Nephron progenitor cell (in vitro differentiated cells): ENCODE data around the gene FBXO28.
"Not testable (repeated sequence)": the region's sequence is repeated elsewhere in the genome, so short reads cannot be mapped to it uniquely, and the experiment has no call there.

ENCODE experiments used
- DNase-seq: peaks from one replicate; pipeline ENCODE4 v3.0.0; 2021
- H3K27ac Mint-ChIP-seq: 2 replicates; pipeline ENCODE4 v1.8.0; 2021; ENCODE audit warnings: mild to moderate bottlenecking, moderate library complexity, mixed read lengths
- H3K27me3 Mint-ChIP-seq: 2 replicates; pipeline ENCODE4 v1.8.0; 2021; ENCODE audit warnings: mild to moderate bottlenecking, low read depth, mixed read lengths; ENCODE audit not compliant: poor library complexity
- H3K36me3 Mint-ChIP-seq: 2 replicates; pipeline ENCODE4 v1.8.0; 2021; ENCODE audit warnings: low read depth, mixed read lengths
- H3K4me1 Mint-ChIP-seq: 2 replicates; pipeline ENCODE4 v1.8.0; 2021; ENCODE audit warnings: mixed read lengths
- H3K4me3 Mint-ChIP-seq: 2 replicates; pipeline ENCODE4 v1.8.0; 2021; ENCODE audit warnings: mild to moderate bottlenecking, moderate library complexity, mixed read lengths
- H3K9me3 Mint-ChIP-seq: 2 replicates; pipeline ENCODE4 v1.8.0; 2021; ENCODE audit warnings: mild to moderate bottlenecking, moderate library complexity, mixed read lengths
- CTCF ChIP-seq: fragments of 200-600 bp; sonication (generic); IDR thresholded peaks from 2 replicates; pipeline ENCODE4 v1.5.0; 2021; ENCODE audit warnings: antibody characterized with exemption

FBXO28 gene

GRCh38 chr1:224068458-224069072 is 45.3 kb upstream of the FBXO28 start:
- TF ChIP-seq CTCF: no peak
- H3K4me1 Mint-ChIP-seq: peaks cover 4% of the 10 kb centered on the region
- no peak overlapping the region for H3K4me3 Mint-ChIP-seq
- no peak for DNase-seq
- peaks cover 18% of the 10 kb centered on the region for H3K9me3 Mint-ChIP-seq
- H3K36me3 Mint-ChIP-seq: no peaks in the 10 kb centered on the region
- H3K27ac Mint-ChIP-seq: no peak overlapping the region
- peaks cover 13% of the 10 kb centered on the region for H3K27me3 Mint-ChIP-seq

- DNase-seq: no peak
- Mint-ChIP-seq H3K27me3 (peaks cover 11% of the 10 kb centered on the region), H3K27ac (no peak overlapping the region), H3K4me1 (no peaks in the 10 kb centered on the region), H3K9me3 (peaks cover 21% of the 10 kb centered on the region), H3K4me3 (no peak overlapping the region), H3K36me3 (no peaks in the 10 kb centered on the region)
- no peak for TF ChIP-seq CTCF
Measured at GRCh38 chr1:224069138-224069537, 44.8 kb upstream of the FBXO28 start.

- Mint-ChIP-seq H3K27ac (no peak overlapping the region), H3K4me1 (no peaks in the 10 kb centered on the region), H3K27me3 (peaks cover 4% of the 10 kb centered on the region), H3K9me3 (peaks cover 21% of the 10 kb centered on the region), H3K36me3 (no peaks in the 10 kb centered on the region), H3K4me3 (no peak overlapping the region)
- no peak for TF ChIP-seq CTCF
- DNase-seq: no peak
Measured at GRCh38 chr1:224070521-224070920, 43.4 kb upstream of the FBXO28 start.

- no peak overlapping the region for H3K27ac Mint-ChIP-seq
- peaks cover 9% of the 10 kb centered on the region for H3K4me1 Mint-ChIP-seq
- DNase-seq: no peak
- no peak overlapping the region for H3K4me3 Mint-ChIP-seq
- peaks cover 6% of the 10 kb centered on the region for H3K27me3 Mint-ChIP-seq
- TF ChIP-seq CTCF: no peak
- H3K9me3 Mint-ChIP-seq: peaks cover 21% of the 10 kb centered on the region
- H3K36me3 Mint-ChIP-seq: no peaks in the 10 kb centered on the region
Measured at GRCh38 chr1:224076407-224076806, 37.5 kb upstream of the FBXO28 start.

GRCh38 chr1:224079644-224080043 is 34.3 kb upstream of the FBXO28 start:
- H3K4me3 Mint-ChIP-seq, H3K4me1 Mint-ChIP-seq, H3K27me3 Mint-ChIP-seq, H3K27ac Mint-ChIP-seq, H3K36me3 Mint-ChIP-seq, H3K9me3 Mint-ChIP-seq, DNase-seq: not testable (repeated sequence)

GRCh38 chr1:224080115-224080774 is 33.7 kb upstream of the FBXO28 start:
- DNase-seq: no peak
- no peaks in the 10 kb centered on the region for H3K9me3 Mint-ChIP-seq
- TF ChIP-seq CTCF: no peak
- peaks cover 9% of the 10 kb centered on the region for H3K4me1 Mint-ChIP-seq
- no peak overlapping the region for H3K27ac Mint-ChIP-seq
- peaks cover 2% of the 10 kb centered on the region for H3K27me3 Mint-ChIP-seq
- no peaks in the 10 kb centered on the region for H3K36me3 Mint-ChIP-seq
- H3K4me3 Mint-ChIP-seq: no peak overlapping the region
